Transverse colon (tissue), 4 donors: ENCODE measurements around the gene STRIT1.

Experiments used
- POLR2A ChIP-seq: fragments of 450-650 bp; IDR thresholded peaks from one replicate; pipeline ENCODE4 v1.6.1; 2016; ENCODE audit warnings: antibody characterized with exemption, mild to moderate bottlenecking, moderate library complexity
- POLR2AphosphoS5 ChIP-seq, 3 donors: sonication (generic); formaldehyde crosslinking; IDR thresholded peaks; one replicate each; pipeline ENCODE4 v1.6.1; 2016; ENCODE audit warnings: antibody characterized with exemption in 3 of 3
- TF ChIP-seq, protein P1 (sequence below), 5 experiments: fragments of 200-600 bp in 3 of 5; fragments of 450-650 bp in 2 of 5; sonication (generic) in 3 of 5; IDR thresholded peaks; 1 replicate in 2 of 5; 2 replicates in 3 of 5; pipeline ENCODE4 v1.5.1; 2016 to 2017; ENCODE audit warnings: antibody characterized with exemption in 5 of 5, inconsistent platforms in 3 of 5, mild to moderate bottlenecking in 2 of 5, moderate library complexity in 1 of 5

DNA sequence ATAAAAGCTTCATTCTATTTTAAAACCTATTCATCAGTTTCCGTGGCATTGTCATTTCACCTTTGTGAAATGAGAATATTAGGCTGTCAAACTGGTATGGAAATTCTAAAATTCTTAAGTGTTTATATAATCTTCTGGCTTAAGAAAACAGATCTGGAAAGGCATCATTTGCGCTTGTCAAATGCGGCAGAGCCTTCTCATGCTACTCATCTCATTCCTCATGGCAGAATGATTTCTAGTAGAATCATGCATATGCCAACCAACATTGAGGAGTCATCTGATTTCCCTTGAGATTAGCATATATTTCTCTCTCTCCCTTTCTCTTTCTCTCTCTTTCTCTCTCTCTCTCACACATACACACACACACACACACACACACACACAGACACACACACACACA lies 48.8 kb downstream of the STRIT1 start:
- TF ChIP-seq, protein P1, sequence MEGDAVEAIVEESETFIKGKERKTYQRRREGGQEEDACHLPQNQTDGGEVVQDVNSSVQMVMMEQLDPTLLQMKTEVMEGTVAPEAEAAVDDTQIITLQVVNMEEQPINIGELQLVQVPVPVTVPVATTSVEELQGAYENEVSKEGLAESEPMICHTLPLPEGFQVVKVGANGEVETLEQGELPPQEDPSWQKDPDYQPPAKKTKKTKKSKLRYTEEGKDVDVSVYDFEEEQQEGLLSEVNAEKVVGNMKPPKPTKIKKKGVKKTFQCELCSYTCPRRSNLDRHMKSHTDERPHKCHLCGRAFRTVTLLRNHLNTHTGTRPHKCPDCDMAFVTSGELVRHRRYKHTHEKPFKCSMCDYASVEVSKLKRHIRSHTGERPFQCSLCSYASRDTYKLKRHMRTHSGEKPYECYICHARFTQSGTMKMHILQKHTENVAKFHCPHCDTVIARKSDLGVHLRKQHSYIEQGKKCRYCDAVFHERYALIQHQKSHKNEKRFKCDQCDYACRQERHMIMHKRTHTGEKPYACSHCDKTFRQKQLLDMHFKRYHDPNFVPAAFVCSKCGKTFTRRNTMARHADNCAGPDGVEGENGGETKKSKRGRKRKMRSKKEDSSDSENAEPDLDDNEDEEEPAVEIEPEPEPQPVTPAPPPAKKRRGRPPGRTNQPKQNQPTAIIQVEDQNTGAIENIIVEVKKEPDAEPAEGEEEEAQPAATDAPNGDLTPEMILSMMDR (IDR thresholded peaks at IDR 0.05): no peak
- no peak for TF ChIP-seq POLR2A
- no peak for TF ChIP-seq POLR2AphosphoS5 (IDR thresholded peaks at IDR 0.05)
